Measurements from ENCODE around the gene STX8.

DNA sequence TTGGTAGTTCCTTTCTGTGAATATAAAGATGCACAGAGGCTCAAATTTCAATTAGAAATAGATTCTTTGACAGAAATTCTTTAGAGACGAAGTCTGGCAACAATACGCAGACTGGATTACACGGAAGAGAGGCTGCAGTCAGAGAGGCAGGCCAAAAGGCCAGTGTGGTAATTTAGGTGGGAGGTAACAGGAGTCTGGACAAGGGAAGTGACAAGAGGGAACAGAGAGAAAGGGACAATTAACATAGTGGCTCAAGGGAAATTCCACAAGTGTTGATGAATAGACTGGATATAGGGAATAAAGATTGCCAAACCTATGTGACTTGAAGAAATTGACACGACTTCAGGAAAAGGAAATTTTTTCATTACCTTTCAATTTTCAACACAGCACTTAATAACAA lies 54.6 kb downstream of the STX8 start:
- TF ChIP-seq POLR2A (IDR thresholded peaks at IDR 0.05; ENCODE audit: low read depth, low read length), result no peak
- TF ChIP-seq POLR2AphosphoS5 (IDR thresholded peaks at IDR 0.05; ENCODE audit: low read depth, low read length), result no peak
- TF ChIP-seq TAF1 (IDR thresholded peaks at IDR 0.05; ENCODE audit: borderline replicate concordance, low read depth, low read length), result no peak

Data from GM12892 (cell line).